Loucy (cell line): ENCODE measurements around the gene NFASC.

Experiments
- CTCF ChIP-seq: fragments of 200-600 bp; sonication (generic); conservative IDR thresholded peaks from 2 replicates; pipeline ENCODE4 v1.5.1; 2014; ENCODE audit warnings: mild to moderate bottlenecking, antibody characterized with exemption, low read length
- EZH2phosphoT487 ChIP-seq: fragments of 200-600 bp; IDR thresholded peaks from 2 replicates; pipeline ENCODE4 v1.6.1; 2018; ENCODE audit warnings: antibody characterized with exemption, mild to moderate bottlenecking, moderate library complexity, borderline replicate concordance

GRCh38 chr1:204873714-204874113, 3.1 kb downstream of the NFASC start:
- TF ChIP-seq CTCF (no peak), EZH2phosphoT487 (no peak)
